ENCODE measurements around the gene LONP1. TPM values are rescaled to one million over a fixed set of nuclear protein-coding genes. Genes with fewer than 3 reads are reported as not detected.
"Not testable (repeated sequence)": the region's sequence is repeated elsewhere in the genome, so short reads cannot be mapped to it uniquely, and the experiment has no call there.

Gene LONP1
- polyA plus RNA-seq, 1 donor from 2014 or later: 43.1 TPM

DNA sequence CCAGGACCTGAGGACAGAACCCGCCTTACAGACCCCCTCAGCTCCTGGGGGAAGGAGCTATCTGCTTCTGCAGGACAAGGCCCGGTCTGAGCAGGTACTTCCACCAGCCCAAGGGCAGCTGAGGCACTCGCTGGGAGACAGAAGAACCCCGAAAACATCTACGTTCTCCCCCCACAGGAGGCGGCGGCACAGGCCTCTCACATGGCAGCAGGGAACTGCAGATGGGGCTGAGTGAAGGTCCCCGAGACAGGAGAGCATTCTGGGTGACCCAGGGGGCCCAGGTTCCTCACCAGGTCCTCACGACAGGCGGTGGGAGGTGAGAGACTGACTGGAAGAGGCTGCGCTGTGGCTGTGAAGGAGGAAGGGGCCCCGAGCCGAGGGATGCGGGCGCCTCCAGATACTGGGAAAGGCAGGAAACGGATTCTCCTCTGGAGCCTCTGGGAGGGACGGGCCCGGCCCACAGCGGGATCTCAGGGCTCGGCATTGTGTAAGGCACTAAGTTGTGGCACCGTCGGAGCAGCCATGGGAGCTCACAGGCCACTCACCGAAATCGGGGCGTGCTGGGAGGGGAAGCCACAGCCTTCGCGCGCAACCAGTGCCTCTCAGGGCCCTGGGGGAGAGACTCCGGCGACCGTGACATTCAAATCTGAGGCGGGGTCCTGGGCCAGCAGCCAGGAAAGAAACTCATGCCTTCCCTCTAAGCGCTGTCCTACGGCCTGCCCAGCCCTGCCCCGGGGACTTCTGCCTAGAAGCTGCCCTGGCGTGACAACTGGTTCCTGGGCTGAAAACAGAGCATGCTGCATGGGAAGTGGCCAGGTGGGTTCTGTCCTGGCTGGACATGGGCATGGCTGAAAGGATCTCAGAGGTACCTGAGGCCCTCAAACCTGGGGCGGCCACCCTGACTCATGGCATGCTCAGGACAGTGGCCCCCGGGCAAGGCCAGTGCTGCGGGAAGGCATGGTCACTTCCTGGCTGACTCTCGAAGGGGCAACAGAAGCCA is 15.8 kb downstream of the LONP1 start:
- no peaks in the 10 kb centered on the region for H3K79me2 ChIP-seq (replicated peaks; ENCODE audit: insufficient read depth, low read length)
- H3K9ac ChIP-seq (ENCODE audit: low read length): no peak overlapping the region
- TF ChIP-seq MXI1 (conservative IDR thresholded peaks at IDR 0.05; ENCODE audit: poor library complexity, severe bottlenecking) (no peak), TAF1 (IDR thresholded peaks at IDR 0.05; ENCODE audit: low read depth) (no peak), EZH2 (IDR thresholded peaks at IDR 0.05; ENCODE audit: borderline replicate concordance, insufficient read depth, low read length, poor library complexity, severe bottlenecking) (no peak), CTCF (IDR thresholded peaks at IDR 0.05; ENCODE audit: poor library complexity, severe bottlenecking) (no peak), RAD21 (conservative IDR thresholded peaks at IDR 0.05) (no peak), POLR2AphosphoS5 (IDR thresholded peaks at IDR 0.05) (no peak), REST (IDR thresholded peaks at IDR 0.05; ENCODE audit: borderline replicate concordance) (no peak), EP300 (conservative IDR thresholded peaks at IDR 0.05; ENCODE audit: poor library complexity, severe bottlenecking) (no peak), SMC3 (conservative IDR thresholded peaks at IDR 0.05; ENCODE audit: poor library complexity) (no peak)
- H3K36me3 ChIP-seq (ENCODE audit: insufficient read depth, low read length): no peaks in the 10 kb centered on the region
- no peaks in the 10 kb centered on the region for H3F3A ChIP-seq (ENCODE audit: insufficient read depth, low read length, poor library complexity, severe bottlenecking)
- no peak overlapping the region for H3K27ac ChIP-seq (ENCODE audit: low read length)
- H3K9me2 ChIP-seq (ENCODE audit: insufficient read depth, low read length): no peaks in the 10 kb centered on the region
- no peak overlapping the region for H2AFZ ChIP-seq (ENCODE audit: low read depth, low read length)
- H3K4me3 ChIP-seq (ENCODE audit: low read length): no peak overlapping the region
- H3K9me3 ChIP-seq (ENCODE audit: low read length): no peaks in the 10 kb centered on the region
- no peak overlapping the region for H3K4me2 ChIP-seq (ENCODE audit: low read length)
- no peaks in the 10 kb centered on the region for H3K27me3 ChIP-seq (ENCODE audit: insufficient read depth, low read depth, low read length)
- H4K20me1 ChIP-seq (ENCODE audit: insufficient read depth): no peaks in the 10 kb centered on the region

- not testable (repeated sequence) for H3K4me3 ChIP-seq (ENCODE audit: low read length); H3K9me3 ChIP-seq (ENCODE audit: low read length); H3K27me3 ChIP-seq (ENCODE audit: insufficient read depth, low read depth, low read length); H3K4me2 ChIP-seq (ENCODE audit: low read length); H4K20me1 ChIP-seq (ENCODE audit: insufficient read depth); H3K9me2 ChIP-seq (ENCODE audit: insufficient read depth, low read length); H3F3A ChIP-seq (ENCODE audit: insufficient read depth, low read length, poor library complexity, severe bottlenecking); H3K36me3 ChIP-seq (ENCODE audit: insufficient read depth, low read length); H3K9ac ChIP-seq (ENCODE audit: low read length); H3K79me2 ChIP-seq (replicated peaks; ENCODE audit: insufficient read depth, low read length); H2AFZ ChIP-seq (ENCODE audit: low read depth, low read length); H3K27ac ChIP-seq (ENCODE audit: low read length)
Measured at GRCh38 chr19:5702053-5702410, 17.9 kb downstream of the LONP1 start.
